ENCODE measurements around the gene IRS1.
A peak's percentile ranks its signal among the peaks of the same experiment; 100 is the strongest.

The IRS1 gene

DNA sequence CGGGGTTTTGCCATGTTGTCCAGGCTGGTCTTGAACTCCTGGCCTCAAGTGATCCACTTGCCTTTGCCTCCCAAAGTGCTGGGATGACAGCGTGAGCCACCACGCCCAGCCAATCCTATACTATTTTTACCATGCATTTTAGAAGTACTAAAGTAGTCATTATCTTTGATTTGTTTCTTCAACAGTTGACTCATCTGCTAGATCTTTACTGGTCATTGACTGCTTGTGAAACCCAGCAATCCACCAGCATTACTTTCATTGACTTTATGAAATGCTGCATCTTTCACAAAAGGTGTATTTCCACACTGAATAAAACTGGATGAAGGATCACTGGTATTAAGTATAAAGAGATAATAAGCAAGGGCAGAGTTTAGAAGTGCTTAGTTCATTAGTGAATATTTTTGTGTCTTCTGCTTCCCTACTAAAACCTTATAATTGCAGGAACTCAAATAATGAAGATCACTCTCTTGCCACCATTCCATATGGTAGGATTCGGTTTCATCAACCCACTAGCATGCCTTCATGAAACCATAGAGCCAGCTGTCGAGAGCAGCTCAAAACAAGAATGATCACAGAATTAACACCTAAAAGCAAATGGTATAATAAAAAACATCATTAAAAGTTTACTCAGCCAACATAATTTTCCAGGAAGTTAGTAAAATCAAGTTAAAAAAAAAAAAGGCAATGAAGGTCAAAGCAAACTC is 33.1 kb downstream of the IRS1 start:
- no peaks in the 10 kb centered on the region for H3K27me3 Mint-ChIP-seq
- peaks cover 0 to 3% of the 10 kb centered on the region in 2 donors for H3K9me3 Mint-ChIP-seq
- DNase-seq (no peak), ATAC-seq (replicated peaks) (no peak)
- H3K36me3 Mint-ChIP-seq: peaks cover 9% of the 10 kb centered on the region in 2 donors
- H3K27ac Mint-ChIP-seq: no peak overlapping the region
- H3K4me3 Mint-ChIP-seq: no peak overlapping the region
- peaks cover 15 to 18% of the 10 kb centered on the region in 2 donors for H3K4me1 Mint-ChIP-seq

- Mint-ChIP-seq H3K4me3 (no peak overlapping the region), H3K4me1 (peaks cover 10 to 11% of the 10 kb centered on the region in 2 donors), H3K27me3 (no peaks in the 10 kb centered on the region), H3K9me3 (peaks cover 0 to 4% of the 10 kb centered on the region in 2 donors), H3K27ac (no peak overlapping the region), H3K36me3 (peaks cover 9% of the 10 kb centered on the region in 2 donors)
- DNase-seq (no peak), ATAC-seq (replicated peaks) (no peak)
Measured at GRCh38 chr2:226763320-226763719, 36.3 kb downstream of the IRS1 start.

- H3K4me3 Mint-ChIP-seq: no peak overlapping the region
- no peaks in the 10 kb centered on the region for H3K27me3 Mint-ChIP-seq
- no peak for ATAC-seq (replicated peaks)
- DNase-seq: no peak
- H3K27ac Mint-ChIP-seq: no peak overlapping the region
- peaks cover 0 to 4% of the 10 kb centered on the region in 2 donors for H3K9me3 Mint-ChIP-seq
- peaks cover 0 to 3% of the 10 kb centered on the region in 2 donors for H3K4me1 Mint-ChIP-seq
- peaks cover 9% of the 10 kb centered on the region in 2 donors for H3K36me3 Mint-ChIP-seq
Measured at GRCh38 chr2:226761195-226761583, 38.4 kb downstream of the IRS1 start.

DNA sequence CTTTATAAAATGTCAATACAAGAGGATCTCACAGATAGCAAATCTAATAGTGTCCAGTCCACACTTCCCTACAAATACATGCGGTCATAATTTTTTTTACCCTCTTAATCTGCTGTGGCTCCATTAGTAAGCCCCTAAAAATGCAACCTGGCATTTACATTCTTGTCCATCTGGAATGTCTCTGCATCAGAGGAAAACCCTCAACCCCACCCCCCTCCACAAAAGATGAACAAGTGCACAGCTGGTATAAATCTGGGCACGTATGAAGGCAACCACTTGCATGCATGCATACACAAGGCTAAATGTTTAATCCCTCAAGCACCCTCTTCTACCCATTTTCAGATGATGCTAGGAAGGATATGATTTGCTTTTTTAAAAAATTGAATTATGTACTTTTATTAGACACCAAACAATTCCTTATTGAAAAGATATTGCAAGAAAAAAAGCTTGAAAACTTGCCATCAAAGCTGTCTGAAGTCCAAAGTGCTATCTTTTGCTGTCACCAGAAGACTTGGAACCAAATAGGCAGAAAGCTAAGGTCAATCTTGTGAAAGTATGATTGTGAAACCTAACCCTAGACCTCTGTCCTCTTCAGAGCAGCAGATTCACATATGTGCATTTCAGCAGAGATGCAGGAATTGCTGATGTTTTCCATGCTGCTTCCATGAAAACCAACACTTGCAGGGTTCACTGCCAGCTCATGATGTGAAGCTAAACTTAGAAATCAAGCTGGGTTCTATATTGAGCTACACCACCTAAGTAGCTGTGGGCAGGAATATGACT is 39.0 kb downstream of the IRS1 start:
- Mint-ChIP-seq H3K36me3 (peaks cover 9% of the 10 kb centered on the region in 2 donors), H3K27me3 (no peaks in the 10 kb centered on the region), H3K9me3 (peaks cover 0 to 4% of the 10 kb centered on the region in 2 donors), H3K4me3 (no peak overlapping the region), H3K27ac (no peak overlapping the region), H3K4me1 (peaks cover 0 to 3% of the 10 kb centered on the region in 2 donors)
- DNase-seq (no peak), ATAC-seq (replicated peaks) (no peak)

DNA sequence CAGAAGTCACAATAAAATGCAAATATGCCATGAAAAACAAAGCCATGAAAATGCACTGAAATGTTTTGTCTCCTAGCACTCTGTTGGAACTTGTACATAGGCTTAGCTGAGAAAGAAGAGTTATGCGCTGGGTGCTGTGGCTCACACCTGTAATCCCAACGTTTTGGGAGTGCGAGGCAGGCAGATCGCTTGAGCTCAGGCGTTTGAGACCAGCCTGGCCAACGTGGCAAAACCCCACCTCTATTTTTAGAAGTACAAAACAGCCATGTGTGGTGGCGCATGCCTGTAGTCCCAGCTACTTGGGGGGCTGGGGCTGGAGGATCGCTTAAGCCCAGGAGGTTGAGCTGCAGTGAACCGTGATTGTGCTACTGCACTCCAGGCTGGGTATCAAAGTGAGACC is 39.9 kb downstream of the IRS1 start:
- peaks cover 0 to 1% of the 10 kb centered on the region in 2 donors for H3K9me3 Mint-ChIP-seq
- peaks cover 4 to 6% of the 10 kb centered on the region in 2 donors for H3K36me3 Mint-ChIP-seq
- H3K27me3 Mint-ChIP-seq: no peaks in the 10 kb centered on the region
- H3K4me3 Mint-ChIP-seq: no peak overlapping the region
- H3K27ac Mint-ChIP-seq: no peak overlapping the region
- DNase-seq (no peak), ATAC-seq (replicated peaks) (no peak)
- H3K4me1 Mint-ChIP-seq: peaks cover 0 to 3% of the 10 kb centered on the region in 2 donors

DNA sequence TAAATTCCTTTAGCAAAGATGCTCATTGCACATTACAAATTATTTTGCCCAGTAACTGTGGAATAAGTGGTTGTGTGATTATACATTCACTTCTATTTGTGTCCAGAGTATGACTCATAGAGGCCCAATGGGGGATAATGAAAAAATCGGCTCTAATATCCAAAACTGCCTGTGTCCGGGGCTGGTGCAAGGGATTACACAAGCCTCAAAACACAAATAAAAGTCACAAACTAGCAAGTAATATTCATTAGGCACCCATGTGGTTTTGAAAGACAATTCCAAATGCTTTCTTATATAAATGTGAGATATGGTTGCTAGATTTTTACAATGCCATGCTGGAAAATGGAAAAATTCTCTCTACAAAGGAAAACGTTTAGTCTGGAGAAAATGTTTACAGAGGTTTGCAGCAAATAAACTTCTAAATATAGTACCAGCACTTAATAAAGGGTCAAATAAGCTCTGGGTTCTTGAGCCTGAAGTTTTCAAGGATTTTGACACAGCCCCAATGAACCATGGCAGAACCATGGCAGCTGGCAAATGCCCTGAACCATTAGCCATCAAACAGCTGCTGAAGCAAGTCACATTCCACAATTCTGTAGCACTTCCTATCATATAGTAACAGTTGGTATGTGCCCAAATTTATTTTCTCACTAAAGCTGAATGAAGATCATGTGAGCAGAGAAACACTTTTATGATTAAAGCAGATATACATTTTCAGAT is 40.5 kb downstream of the IRS1 start:
- ATAC-seq (replicated peaks): no peak
- Mint-ChIP-seq H3K4me1 (peaks cover 0 to 3% of the 10 kb centered on the region in 2 donors), H3K36me3 (peaks cover 2% of the 10 kb centered on the region in 2 donors), H3K9me3 (peaks cover 0 to 1% of the 10 kb centered on the region in 2 donors), H3K27ac (no peak overlapping the region), H3K4me3 (no peak overlapping the region), H3K27me3 (no peaks in the 10 kb centered on the region)
- DNase-seq: no peak

DNA sequence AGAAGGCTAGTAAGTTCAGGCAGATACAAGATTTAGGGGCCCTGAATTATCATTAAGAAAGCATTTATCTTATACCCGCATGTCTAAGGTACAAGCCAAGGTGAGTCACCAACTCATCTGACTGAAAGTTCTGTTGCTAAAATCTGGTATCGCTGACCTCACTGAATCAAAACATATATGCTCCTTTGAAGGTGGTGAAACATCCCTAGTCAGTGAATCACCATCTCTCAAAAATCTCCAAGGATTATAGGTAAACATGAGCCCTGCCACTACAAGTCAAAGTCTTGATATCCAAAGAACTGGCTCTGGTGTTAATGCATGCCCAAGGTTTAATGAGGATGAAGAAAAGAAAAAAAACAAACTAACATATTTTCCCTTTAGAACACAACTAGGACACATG is 43.5 kb downstream of the IRS1 start:
- Mint-ChIP-seq H3K4me1 (peaks cover 3 to 5% of the 10 kb centered on the region in 2 donors), H3K4me3 (no peak overlapping the region), H3K27ac (no peak overlapping the region), H3K36me3 (no peaks in the 10 kb centered on the region), H3K27me3 (no peaks in the 10 kb centered on the region), H3K9me3 (no peaks in the 10 kb centered on the region)
- ATAC-seq (replicated peaks) (no peak), DNase-seq (no peak)

GRCh38 chr2:226755631-226756030 is 44.0 kb downstream of the IRS1 start:
- Mint-ChIP-seq H3K9me3 (no peaks in the 10 kb centered on the region), H3K27me3 (no peaks in the 10 kb centered on the region), H3K27ac (no peak overlapping the region), H3K4me3 (no peak overlapping the region), H3K36me3 (no peaks in the 10 kb centered on the region), H3K4me1 (peaks cover 3 to 5% of the 10 kb centered on the region in 2 donors)
- DNase-seq: no peak
- no peak for ATAC-seq (replicated peaks)

- no peaks in the 10 kb centered on the region for H3K9me3 Mint-ChIP-seq
- H3K36me3 Mint-ChIP-seq: no peaks in the 10 kb centered on the region
- DNase-seq (no peak), ATAC-seq (replicated peaks) (no peak)
- peaks cover 3 to 5% of the 10 kb centered on the region in 2 donors for H3K4me1 Mint-ChIP-seq
- no peak overlapping the region for H3K27ac Mint-ChIP-seq
- no peaks in the 10 kb centered on the region for H3K27me3 Mint-ChIP-seq
- no peak overlapping the region for H3K4me3 Mint-ChIP-seq
Measured at GRCh38 chr2:226754821-226755604, 44.6 kb downstream of the IRS1 start.

- ATAC-seq (replicated peaks): peak in 1 of 2 donors; percentile 41
Measured at GRCh38 chr2:226752887-226753286, 46.7 kb downstream of the IRS1 start.

DNA sequence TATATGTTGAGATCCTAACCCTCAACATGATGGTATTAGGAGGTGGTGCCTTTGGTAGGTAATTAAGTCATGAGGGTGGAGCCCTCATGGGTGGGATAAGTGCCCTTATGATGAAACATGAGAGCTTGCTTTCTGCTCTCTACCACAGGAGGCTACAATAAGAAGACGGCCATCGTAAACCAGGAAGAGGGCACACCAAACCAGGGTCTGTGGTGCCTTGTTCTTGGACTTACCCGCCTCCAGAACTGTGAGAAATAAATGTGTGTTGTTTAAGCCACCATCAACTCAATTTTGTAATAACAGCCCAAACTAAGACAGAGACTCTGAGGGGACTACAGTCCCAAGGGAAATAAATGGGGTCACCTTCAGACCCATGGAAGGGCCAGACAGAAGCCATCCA is 52.3 kb downstream of the IRS1 start:
- no peak overlapping the region for H3K4me3 Mint-ChIP-seq
- ATAC-seq (replicated peaks) (no peak), DNase-seq (no peak)
- peaks cover 3 to 6% of the 10 kb centered on the region in 2 donors for H3K36me3 Mint-ChIP-seq
- H3K9me3 Mint-ChIP-seq: no peaks in the 10 kb centered on the region
- no peaks in the 10 kb centered on the region for H3K27me3 Mint-ChIP-seq
- no peak overlapping the region for H3K27ac Mint-ChIP-seq
- peaks cover 2 to 30% of the 10 kb centered on the region in 2 donors for H3K4me1 Mint-ChIP-seq

More at GRCh38 chr2:226752887-226753286, 46.7 kb downstream of the IRS1 start:
- no peak for DNase-seq
- H3K9me3 Mint-ChIP-seq: no peaks in the 10 kb centered on the region
- H3K36me3 Mint-ChIP-seq: peaks cover 0 to 6% of the 10 kb centered on the region in 2 donors
- H3K27ac Mint-ChIP-seq: no peak overlapping the region
- no peaks in the 10 kb centered on the region for H3K27me3 Mint-ChIP-seq
- peaks cover 0 to 5% of the 10 kb centered on the region in 2 donors for H3K4me1 Mint-ChIP-seq
- H3K4me3 Mint-ChIP-seq: no peak overlapping the region

- Mint-ChIP-seq H3K9me3 (no peaks in the 10 kb centered on the region), H3K36me3 (peaks cover 3 to 6% of the 10 kb centered on the region in 2 donors), H3K27me3 (no peaks in the 10 kb centered on the region), H3K4me3 (no peak overlapping the region), H3K27ac (no peak overlapping the region), H3K4me1 (peaks cover 5 to 30% of the 10 kb centered on the region in 2 donors)
- DNase-seq: no peak
- ATAC-seq (replicated peaks): no peak
Measured at GRCh38 chr2:226746196-226746800, 53.3 kb downstream of the IRS1 start.

- Mint-ChIP-seq H3K27ac (no peak overlapping the region), H3K36me3 (peaks cover 0 to 3% of the 10 kb centered on the region in 2 donors), H3K4me3 (no peak overlapping the region), H3K9me3 (no peaks in the 10 kb centered on the region), H3K4me1 (peaks cover 5 to 30% of the 10 kb centered on the region in 2 donors), H3K27me3 (no peaks in the 10 kb centered on the region)
- ATAC-seq (replicated peaks): peak in 1 of 2 donors; percentile 38
- no peak for DNase-seq
Measured at GRCh38 chr2:226743915-226744314, 55.7 kb downstream of the IRS1 start.

All from stimulated activated naive B cell treated with anti-CD40 and anti-IgM and Interleukin-4, amounts not matched to agents 10 μg/mL and 1 μg/mL and 100 μg/mL, for 72 hours (primary cell).